ENCODE measurements around the gene SLC35F3. TPM values are rescaled to one million over a fixed set of nuclear protein-coding genes. Genes with fewer than 3 reads are reported as not detected.

SLC35F3 gene
- total RNA-seq, 1 donor from 2014 or later: not detected

GRCh38 chr1:234368320-234369032 is 464.0 kb downstream of the SLC35F3 start:
- H3K4me1 ChIP-seq: peaks cover 16% of the 10 kb centered on the region
- no peaks in the 10 kb centered on the region for H3K36me3 ChIP-seq
- TF ChIP-seq, protein P1, sequence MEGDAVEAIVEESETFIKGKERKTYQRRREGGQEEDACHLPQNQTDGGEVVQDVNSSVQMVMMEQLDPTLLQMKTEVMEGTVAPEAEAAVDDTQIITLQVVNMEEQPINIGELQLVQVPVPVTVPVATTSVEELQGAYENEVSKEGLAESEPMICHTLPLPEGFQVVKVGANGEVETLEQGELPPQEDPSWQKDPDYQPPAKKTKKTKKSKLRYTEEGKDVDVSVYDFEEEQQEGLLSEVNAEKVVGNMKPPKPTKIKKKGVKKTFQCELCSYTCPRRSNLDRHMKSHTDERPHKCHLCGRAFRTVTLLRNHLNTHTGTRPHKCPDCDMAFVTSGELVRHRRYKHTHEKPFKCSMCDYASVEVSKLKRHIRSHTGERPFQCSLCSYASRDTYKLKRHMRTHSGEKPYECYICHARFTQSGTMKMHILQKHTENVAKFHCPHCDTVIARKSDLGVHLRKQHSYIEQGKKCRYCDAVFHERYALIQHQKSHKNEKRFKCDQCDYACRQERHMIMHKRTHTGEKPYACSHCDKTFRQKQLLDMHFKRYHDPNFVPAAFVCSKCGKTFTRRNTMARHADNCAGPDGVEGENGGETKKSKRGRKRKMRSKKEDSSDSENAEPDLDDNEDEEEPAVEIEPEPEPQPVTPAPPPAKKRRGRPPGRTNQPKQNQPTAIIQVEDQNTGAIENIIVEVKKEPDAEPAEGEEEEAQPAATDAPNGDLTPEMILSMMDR (IDR thresholded peaks at IDR 0.05; ENCODE audit: borderline replicate concordance): no peak
- intact Hi-C loops (cut with micrococcal nuclease): no loop called here
- no peak overlapping the region for H3K27ac ChIP-seq (replicated peaks)
- no peak overlapping the region for H3K4me3 ChIP-seq
- H3K27me3 ChIP-seq (ENCODE audit: low read depth): no peaks in the 10 kb centered on the region
- no peak for DNase-seq
- no peaks in the 10 kb centered on the region for H3K9me3 ChIP-seq (replicated peaks)

GRCh38 chr1:234369033-234369430 is 464.6 kb downstream of the SLC35F3 start:
- no peaks in the 10 kb centered on the region for H3K27me3 ChIP-seq (ENCODE audit: low read depth)
- H3K4me1 ChIP-seq: peaks cover 21% of the 10 kb centered on the region
- intact Hi-C loops (cut with micrococcal nuclease): no loop called here
- TF ChIP-seq, protein P1 (IDR thresholded peaks at IDR 0.05; ENCODE audit: borderline replicate concordance): no peak
- no peak for DNase-seq
- no peak overlapping the region for H3K4me3 ChIP-seq
- no peaks in the 10 kb centered on the region for H3K9me3 ChIP-seq (replicated peaks)
- no peaks in the 10 kb centered on the region for H3K36me3 ChIP-seq
- H3K27ac ChIP-seq (replicated peaks): no peak overlapping the region

GRCh38 chr1:234369784-234370183 is 465.3 kb downstream of the SLC35F3 start:
- no peak for DNase-seq
- no peaks in the 10 kb centered on the region for H3K27me3 ChIP-seq (ENCODE audit: low read depth)
- no peak overlapping the region for H3K27ac ChIP-seq (replicated peaks)
- TF ChIP-seq, protein P1 (IDR thresholded peaks at IDR 0.05; ENCODE audit: borderline replicate concordance): no peak
- no peaks in the 10 kb centered on the region for H3K9me3 ChIP-seq (replicated peaks)
- H3K4me1 ChIP-seq: peaks cover 29% of the 10 kb centered on the region
- no peaks in the 10 kb centered on the region for H3K36me3 ChIP-seq
- H3K4me3 ChIP-seq: no peak overlapping the region
- intact Hi-C loops (cut with micrococcal nuclease): no loop called here

GRCh38 chr1:234371414-234371813 is 466.9 kb downstream of the SLC35F3 start:
- TF ChIP-seq, protein P1 (IDR thresholded peaks at IDR 0.05; ENCODE audit: borderline replicate concordance): no peak
- H3K27me3 ChIP-seq (ENCODE audit: low read depth): no peaks in the 10 kb centered on the region

GRCh38 chr1:234372011-234372757 is 467.7 kb downstream of the SLC35F3 start:
- no peaks in the 10 kb centered on the region for H3K9me3 ChIP-seq (replicated peaks)
- H3K27me3 ChIP-seq (ENCODE audit: low read depth): no peaks in the 10 kb centered on the region
- no peak for DNase-seq
- H3K36me3 ChIP-seq: peaks cover 18% of the 10 kb centered on the region
- intact Hi-C loops (cut with micrococcal nuclease): no loop called here
- H3K4me3 ChIP-seq: peak overlapping the region; percentile 92
- H3K27ac ChIP-seq (replicated peaks): peak overlapping the region; percentile 100
- TF ChIP-seq, protein P1 (IDR thresholded peaks at IDR 0.05; ENCODE audit: borderline replicate concordance): no peak
- peaks cover 39% of the 10 kb centered on the region for H3K4me1 ChIP-seq

More at GRCh38 chr1:234371414-234371813, 466.9 kb downstream of the SLC35F3 start:
- Histone ChIP-seq H3K27ac (replicated peaks) (no peak overlapping the region), H3K9me3 (replicated peaks) (no peaks in the 10 kb centered on the region), H3K4me1 (peaks cover 39% of the 10 kb centered on the region), H3K4me3 (no peak overlapping the region), H3K36me3 (peaks cover 11% of the 10 kb centered on the region)
- intact Hi-C loops (cut with micrococcal nuclease): no loop called here
- DNase-seq: no peak
